Measurements from ENCODE around the gene BBLN.

DNA sequence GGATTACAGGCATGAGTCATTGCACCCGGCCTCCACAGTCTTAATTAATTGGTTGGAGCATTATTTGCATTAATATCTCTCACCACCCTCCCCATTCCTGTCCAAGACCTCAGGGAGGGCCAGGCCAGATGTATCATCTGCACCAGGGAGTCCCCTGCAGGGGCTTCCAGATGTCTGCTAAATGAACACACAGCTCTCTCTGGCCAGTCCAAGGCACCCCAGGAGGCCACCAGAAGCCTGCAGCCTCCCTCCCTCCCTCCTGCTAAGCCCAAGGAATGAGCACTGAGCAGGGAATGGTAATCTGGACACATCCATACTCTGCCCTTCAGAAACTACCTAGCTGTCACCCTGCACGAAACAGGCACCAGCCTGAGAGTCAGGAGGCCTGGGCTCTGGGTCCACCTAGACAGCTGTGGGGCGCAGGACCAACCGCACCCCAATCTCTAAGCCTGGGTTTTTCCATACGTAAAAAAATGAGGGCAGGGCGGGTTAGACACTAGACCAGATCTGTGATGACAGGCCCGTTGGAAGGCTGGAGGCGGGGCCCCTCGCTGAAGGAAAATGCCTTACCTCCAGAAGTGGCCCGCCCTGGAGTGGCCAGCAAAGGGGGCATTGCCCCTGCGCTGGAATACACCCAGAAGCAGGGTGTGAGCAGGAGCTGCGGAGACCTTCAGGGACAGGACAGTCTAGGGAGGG is 23.0 kb downstream of the BBLN start:
- TF ChIP-seq, protein P1, sequence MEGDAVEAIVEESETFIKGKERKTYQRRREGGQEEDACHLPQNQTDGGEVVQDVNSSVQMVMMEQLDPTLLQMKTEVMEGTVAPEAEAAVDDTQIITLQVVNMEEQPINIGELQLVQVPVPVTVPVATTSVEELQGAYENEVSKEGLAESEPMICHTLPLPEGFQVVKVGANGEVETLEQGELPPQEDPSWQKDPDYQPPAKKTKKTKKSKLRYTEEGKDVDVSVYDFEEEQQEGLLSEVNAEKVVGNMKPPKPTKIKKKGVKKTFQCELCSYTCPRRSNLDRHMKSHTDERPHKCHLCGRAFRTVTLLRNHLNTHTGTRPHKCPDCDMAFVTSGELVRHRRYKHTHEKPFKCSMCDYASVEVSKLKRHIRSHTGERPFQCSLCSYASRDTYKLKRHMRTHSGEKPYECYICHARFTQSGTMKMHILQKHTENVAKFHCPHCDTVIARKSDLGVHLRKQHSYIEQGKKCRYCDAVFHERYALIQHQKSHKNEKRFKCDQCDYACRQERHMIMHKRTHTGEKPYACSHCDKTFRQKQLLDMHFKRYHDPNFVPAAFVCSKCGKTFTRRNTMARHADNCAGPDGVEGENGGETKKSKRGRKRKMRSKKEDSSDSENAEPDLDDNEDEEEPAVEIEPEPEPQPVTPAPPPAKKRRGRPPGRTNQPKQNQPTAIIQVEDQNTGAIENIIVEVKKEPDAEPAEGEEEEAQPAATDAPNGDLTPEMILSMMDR (IDR thresholded peaks at IDR 0.05; ENCODE audit: low read length), result no peak
- TF ChIP-seq EZH2 (IDR thresholded peaks at IDR 0.05; ENCODE audit: borderline replicate concordance, low read length), result no peak

All from OCI-LY1 (cell line).